Measurements from ENCODE around the gene GDI2.
A peak's percentile ranks its signal among the peaks of the same experiment; 100 is the strongest.

- TF ChIP-seq, protein P1, sequence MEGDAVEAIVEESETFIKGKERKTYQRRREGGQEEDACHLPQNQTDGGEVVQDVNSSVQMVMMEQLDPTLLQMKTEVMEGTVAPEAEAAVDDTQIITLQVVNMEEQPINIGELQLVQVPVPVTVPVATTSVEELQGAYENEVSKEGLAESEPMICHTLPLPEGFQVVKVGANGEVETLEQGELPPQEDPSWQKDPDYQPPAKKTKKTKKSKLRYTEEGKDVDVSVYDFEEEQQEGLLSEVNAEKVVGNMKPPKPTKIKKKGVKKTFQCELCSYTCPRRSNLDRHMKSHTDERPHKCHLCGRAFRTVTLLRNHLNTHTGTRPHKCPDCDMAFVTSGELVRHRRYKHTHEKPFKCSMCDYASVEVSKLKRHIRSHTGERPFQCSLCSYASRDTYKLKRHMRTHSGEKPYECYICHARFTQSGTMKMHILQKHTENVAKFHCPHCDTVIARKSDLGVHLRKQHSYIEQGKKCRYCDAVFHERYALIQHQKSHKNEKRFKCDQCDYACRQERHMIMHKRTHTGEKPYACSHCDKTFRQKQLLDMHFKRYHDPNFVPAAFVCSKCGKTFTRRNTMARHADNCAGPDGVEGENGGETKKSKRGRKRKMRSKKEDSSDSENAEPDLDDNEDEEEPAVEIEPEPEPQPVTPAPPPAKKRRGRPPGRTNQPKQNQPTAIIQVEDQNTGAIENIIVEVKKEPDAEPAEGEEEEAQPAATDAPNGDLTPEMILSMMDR (IDR thresholded peaks at IDR 0.05; ENCODE audit: low read depth, low read length, missing input control): no peak
- TF ChIP-seq REST (IDR thresholded peaks at IDR 0.05) (no peak), YY1 (IDR thresholded peaks at IDR 0.05) (no peak), RAD21 (IDR thresholded peaks at IDR 0.05) (no peak), MAX (IDR thresholded peaks at IDR 0.05) (no peak), NR2F2 (IDR thresholded peaks at IDR 0.05) (no peak), FOXA2 (IDR thresholded peaks at IDR 0.05) (no peak), GABPA (IDR thresholded peaks at IDR 0.05 in 1 of 2, conservative IDR thresholded peaks at IDR 0.05 in 1 of 2) (no peak), JUND (IDR thresholded peaks at IDR 0.05) (peak in 1 of 2 donors; percentile 19), SP1 (IDR thresholded peaks at IDR 0.05) (no peak), TAF1 (conservative IDR thresholded peaks at IDR 0.05) (no peak)
Observed at GRCh38 chr10:5814110-5815107, 1.2 kb upstream of the GDI2 start.
